ENCODE measurements around the gene CACNG6.

DNA sequence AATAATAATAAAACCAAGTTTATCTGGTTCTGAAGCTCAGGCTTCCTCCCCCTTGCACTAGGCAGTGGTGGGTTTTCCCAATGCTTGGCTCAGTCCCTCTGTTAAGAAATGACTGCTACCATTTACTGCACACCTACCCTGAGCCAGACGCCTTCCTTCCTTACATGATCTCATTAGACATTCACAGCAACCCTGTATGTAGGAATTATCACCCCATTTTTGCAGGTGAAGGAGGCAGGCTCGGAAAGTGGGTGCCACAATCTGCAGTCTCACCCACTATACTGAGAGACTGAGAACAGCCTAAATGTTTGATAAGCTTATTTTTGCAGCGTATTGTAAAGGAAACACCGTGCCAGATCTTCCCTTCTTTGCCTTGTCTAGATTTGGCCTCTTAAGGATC is 47.0 kb upstream of the CACNG6 start:
- TF ChIP-seq, protein P1, sequence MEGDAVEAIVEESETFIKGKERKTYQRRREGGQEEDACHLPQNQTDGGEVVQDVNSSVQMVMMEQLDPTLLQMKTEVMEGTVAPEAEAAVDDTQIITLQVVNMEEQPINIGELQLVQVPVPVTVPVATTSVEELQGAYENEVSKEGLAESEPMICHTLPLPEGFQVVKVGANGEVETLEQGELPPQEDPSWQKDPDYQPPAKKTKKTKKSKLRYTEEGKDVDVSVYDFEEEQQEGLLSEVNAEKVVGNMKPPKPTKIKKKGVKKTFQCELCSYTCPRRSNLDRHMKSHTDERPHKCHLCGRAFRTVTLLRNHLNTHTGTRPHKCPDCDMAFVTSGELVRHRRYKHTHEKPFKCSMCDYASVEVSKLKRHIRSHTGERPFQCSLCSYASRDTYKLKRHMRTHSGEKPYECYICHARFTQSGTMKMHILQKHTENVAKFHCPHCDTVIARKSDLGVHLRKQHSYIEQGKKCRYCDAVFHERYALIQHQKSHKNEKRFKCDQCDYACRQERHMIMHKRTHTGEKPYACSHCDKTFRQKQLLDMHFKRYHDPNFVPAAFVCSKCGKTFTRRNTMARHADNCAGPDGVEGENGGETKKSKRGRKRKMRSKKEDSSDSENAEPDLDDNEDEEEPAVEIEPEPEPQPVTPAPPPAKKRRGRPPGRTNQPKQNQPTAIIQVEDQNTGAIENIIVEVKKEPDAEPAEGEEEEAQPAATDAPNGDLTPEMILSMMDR (IDR thresholded peaks at IDR 0.05): no peak
- TF ChIP-seq ZFX (IDR thresholded peaks at IDR 0.05; ENCODE audit: borderline replicate concordance): no peak

Data from 22Rv1 (cell line).